ENCODE measurements around the gene MAN1B1. TPM values are rescaled to one million over a fixed set of nuclear protein-coding genes. Genes with fewer than 3 reads are reported as not detected.
"Not testable (repeated sequence)": the region's sequence is repeated elsewhere in the genome, so short reads cannot be mapped to it uniquely, and the experiment has no call there.

The MAN1B1 gene
- total and polyA plus RNA-seq, 2 of the 4 experiments (the other 2 are of a cell fraction), result 28.7 to 55.1 TPM

DNA sequence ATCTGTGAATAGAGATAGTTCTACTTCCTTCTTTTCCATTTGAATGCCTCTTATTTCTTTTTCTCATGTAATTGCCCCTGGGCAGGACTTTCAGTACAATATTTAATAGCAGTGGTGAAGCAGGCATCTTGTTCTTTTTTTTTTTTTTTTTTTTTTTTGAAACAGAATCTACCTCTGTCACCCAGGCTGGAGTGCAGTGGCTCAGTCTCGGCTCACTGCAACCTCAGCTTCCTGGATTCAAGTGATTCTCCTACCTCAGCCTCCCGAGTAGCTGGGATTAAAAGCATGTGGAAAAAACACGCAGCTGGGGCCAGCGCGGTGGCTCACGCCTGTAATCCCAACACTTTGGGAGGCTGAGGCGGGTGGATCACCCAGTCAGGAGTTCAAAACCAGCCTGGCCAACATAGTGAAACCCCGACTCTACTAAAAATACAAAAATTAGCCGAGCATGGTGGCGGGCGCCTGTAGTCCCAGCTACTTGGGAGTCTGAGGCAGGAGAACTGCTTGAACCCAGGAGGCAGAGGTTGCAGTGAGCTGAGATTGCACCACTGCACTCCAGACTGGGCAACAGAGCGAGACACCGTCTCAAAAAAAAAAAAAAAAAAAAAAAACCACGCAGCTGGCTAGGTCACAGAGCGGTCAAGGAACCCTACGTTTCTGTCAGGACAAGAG is 36.1 kb downstream of the MAN1B1 start:
- intact Hi-C loops (cut with micrococcal nuclease); H3K27me3 ChIP-seq (ENCODE audit: control insufficient read depth, insufficient read depth, low read length); H2BK5ac ChIP-seq (ENCODE audit: low read depth, low read length, poor library complexity, severe bottlenecking); H3K14ac ChIP-seq (replicated peaks; ENCODE audit: low read depth, low read length); H3K4me1 ChIP-seq (ENCODE audit: control insufficient read depth, insufficient read depth, low read length); H3K27ac ChIP-seq (ENCODE audit: insufficient read depth, low read length); H3K18ac ChIP-seq (ENCODE audit: low read depth, low read length); H4K5ac ChIP-seq (ENCODE audit: low read depth, low read length); H4K91ac ChIP-seq (ENCODE audit: insufficient read depth, low read depth, low read length); H4K20me1 ChIP-seq (ENCODE audit: insufficient read depth, low read length); H2AK5ac ChIP-seq (ENCODE audit: low read depth, low read length); H3K9me3 ChIP-seq (ENCODE audit: control insufficient read depth, insufficient read depth, low read length); H2BK120ac ChIP-seq (ENCODE audit: low read depth, low read length); ATAC-seq (ENCODE audit: low read depth); H2BK15ac ChIP-seq (ENCODE audit: low read depth, low read length); H3K4ac ChIP-seq (ENCODE audit: low read depth, low read length); H2AFZ ChIP-seq (replicated peaks; ENCODE audit: low read length, poor library complexity); H3K9me1 ChIP-seq (ENCODE audit: insufficient read depth, low read length); H3K4me3 ChIP-seq (ENCODE audit: insufficient read depth, low read depth, low read length); dilution Hi-C loops (cut with HindIII; ENCODE audit: low sequenced_read_pairs, unreplicated experiment); CTCF ChIA-PET; BruUV-seq (replicated peaks); H3K56ac ChIP-seq (ENCODE audit: extremely low read depth, insufficient read depth, low read length); DNase-seq; H3K9ac ChIP-seq (ENCODE audit: low read depth, low read length); H3K4me2 ChIP-seq (ENCODE audit: low read depth, low read length); H4K8ac ChIP-seq (ENCODE audit: low read depth in 2 of 2, low read length in 2 of 2); H3K36me3 ChIP-seq (ENCODE audit: control insufficient read depth, insufficient read depth, low read length); H3K23ac ChIP-seq (ENCODE audit: low read depth, low read length); H2BK20ac ChIP-seq (ENCODE audit: low read depth, low read length); H2AK9ac ChIP-seq (replicated peaks; ENCODE audit: low read depth, low read length, poor library complexity): not testable (repeated sequence)
- POLR2A ChIA-PET (ENCODE audit: unreplicated experiment), result interaction anchor here (0.6 kb wide), 1 partner anchor 9 kb away, joined by 3 read pairs; no protein-coding TSS in a partner anchor
- in situ Hi-C loops (cut with MboI; ENCODE audit: low sequenced_read_pairs), result loop anchor here (5.0 kb wide), 1 partner anchor 104 kb away; the partner anchor contains the start of genes CYSRT1 and RNF224
- peaks cover 5 to 24% of the 10 kb centered on the region in 2 experiments for H3K79me1 ChIP-seq (ENCODE audit: low read depth in 1 of 2, low read length in 2 of 2)
- 83% methylated on average over 6 of the region's 16 CpGs; no CpG with 5 or more reads in 1 of the 2 experiments for WGBS, 2 experiments (ENCODE audit: extremely low coverage in 2 of 2, insufficient read length in 1 of 2)
